Smooth muscle cell of the pulmonary artery (primary cell): Measurements from ENCODE around the gene AANAT. TPM values are rescaled to one million over a fixed set of nuclear protein-coding genes. Genes with fewer than 3 reads are reported as not detected.

Source experiments
- total RNA-seq: library from RNA; depleted of rRNA; stranded (reverse); fragments of >200 nt; gene quantifications from 2 replicates; pipeline ENCODE4 v1.2.3, GENCODE V29; 2014

AANAT gene
- total RNA-seq, result not detected in 2 replicates

DNA sequence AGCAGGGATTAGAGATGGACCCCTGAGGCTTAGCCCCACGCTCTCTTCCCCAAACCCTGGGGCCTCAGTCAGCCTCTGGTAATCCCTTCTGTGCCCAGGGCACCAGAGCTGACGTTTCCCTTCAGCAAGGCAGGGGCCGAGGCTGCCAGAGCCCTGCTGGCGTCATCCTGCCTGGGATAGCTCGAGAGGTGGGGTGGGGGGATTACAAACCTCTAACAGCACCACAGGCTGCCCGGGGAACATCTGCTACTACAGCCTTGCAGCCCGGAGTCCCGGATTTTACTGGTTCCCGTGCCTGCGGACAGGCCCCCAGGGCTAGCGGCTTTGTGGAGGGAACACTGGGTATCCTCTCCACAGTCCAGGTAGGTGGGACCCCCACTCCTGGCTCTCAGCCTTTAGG lies at the start of gene AANAT:
Gene AANAT (plus strand): TSS at position 238 of the 400 bp plus-strand sequence. CDS start 1,144 bp downstream, outside the sequence.

GRCh38 chr17:76452660-76453430 lies 14.6 kb upstream of the AANAT start, which contains the start of gene UBE2O:
Gene UBE2O (minus strand): TSS chr17:76453152. CDS start chr17:76453141, 11 bp downstream.

DNA sequence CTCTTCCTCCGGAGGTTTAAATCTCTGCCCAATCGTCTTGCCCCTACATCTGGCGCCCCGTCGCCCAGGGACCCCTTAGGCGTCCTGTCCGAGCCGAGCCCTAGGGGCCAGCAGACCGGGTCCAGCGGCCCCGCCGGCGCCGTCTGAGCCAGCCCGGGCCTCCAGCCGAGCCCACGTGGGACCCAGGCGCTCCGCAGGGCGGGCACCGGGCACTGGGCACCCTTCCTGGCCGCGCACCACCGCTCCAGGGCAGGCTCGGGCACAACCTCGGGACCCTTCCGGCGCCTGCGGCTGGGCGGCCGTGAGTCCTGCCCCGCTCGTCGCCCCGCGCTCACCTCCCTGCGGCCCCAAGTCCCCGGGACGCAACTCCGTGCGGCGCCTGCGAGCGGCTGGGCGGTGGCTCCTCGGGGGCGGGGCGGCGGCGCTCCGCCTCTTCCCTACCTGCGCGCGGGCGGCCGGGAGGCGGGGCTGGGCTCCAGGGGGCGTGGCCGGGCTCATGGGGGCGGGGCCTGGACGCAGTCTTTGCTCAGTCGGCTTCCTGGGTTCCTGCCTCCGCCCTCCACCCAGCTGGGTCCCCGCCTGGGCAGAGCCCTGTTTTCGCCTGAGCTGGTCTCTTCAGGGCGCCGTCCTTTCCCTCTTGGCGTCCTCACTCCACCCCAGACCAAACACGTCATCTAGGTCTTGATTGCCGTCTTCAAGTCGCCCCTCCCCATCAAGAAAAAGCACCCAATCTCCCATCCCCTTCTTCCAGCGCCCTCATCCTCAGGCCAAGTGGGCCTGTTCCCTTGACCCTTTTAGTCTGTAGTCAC lies 33.8 kb downstream of the AANAT start, which contains the start of gene RHBDF2:
Gene RHBDF2 (minus strand): TSS at position 406 of the 809 bp plus-strand sequence. CDS start 19,899 bp downstream, outside the sequence.

Other genes starting within 250 kb of the AANAT start
- gene RNF157, start 227.1 kb upstream of the AANAT start, total RNA-seq, result 0.07 and 0.30 TPM in 2 replicates
- gene UBALD2, start 202.3 kb upstream of the AANAT start, total RNA-seq, result 4.2 and 4.4 TPM in 2 replicates
- gene QRICH2, start 159.3 kb upstream of the AANAT start, total RNA-seq, result 5.0 and 5.5 TPM in 2 replicates
- 48.9 TPM in 2 replicates for gene PRPSAP1, start 113.7 kb upstream of the AANAT start, total RNA-seq
- 43.8 and 115 TPM in 2 replicates for gene SPHK1, start 83.0 kb upstream of the AANAT start, total RNA-seq
- gene UBE2O, start 14.5 kb upstream of the AANAT start, total RNA-seq, result 28.6 and 40.1 TPM in 2 replicates
- gene RHBDF2, start 33.8 kb downstream of the AANAT start, total RNA-seq, result 9.2 and 26.8 TPM in 2 replicates
- gene CYGB, start 70.1 kb downstream of the AANAT start, total RNA-seq, result 24.4 and 51.4 TPM in 2 replicates
- gene PRCD, start 72.4 kb downstream of the AANAT start, total RNA-seq, result 4.5 and 5.3 TPM in 2 replicates
- gene ST6GALNAC2, start 118.3 kb downstream of the AANAT start, total RNA-seq, result 0.33 and 0.76 TPM in 2 replicates
- gene ST6GALNAC1, start 176.2 kb downstream of the AANAT start, total RNA-seq, result 0.43 TPM in 1 of 2 replicates, not detected in the other
- gene MXRA7, start 243.4 kb downstream of the AANAT start, total RNA-seq, result 373 and 449 TPM in 2 replicates